Muscle layer of colon (tissue), 2 donors: ENCODE measurements around the gene PRSS57.

Experiments
- H3K27ac ChIP-seq: one replicate; pipeline ENCODE4 v1.7.0; 2013; ENCODE audit warnings: low read depth, mild to moderate bottlenecking, low read length, moderate library complexity
- H3K27me3 ChIP-seq, 2 donors: one replicate each; pipeline ENCODE4 v1.7.0; 2013; ENCODE audit warnings: low read length in 2 of 2, mild to moderate bottlenecking in 2 of 2; ENCODE audit not compliant: insufficient read depth in 2 of 2, control insufficient read depth in 1 of 2
- H3K36me3 ChIP-seq: one replicate; pipeline ENCODE4 v1.7.0; 2013; ENCODE audit warnings: mild to moderate bottlenecking, low read length; ENCODE audit not compliant: insufficient read depth
- H3K4me1 ChIP-seq: one replicate; pipeline ENCODE4 v1.7.0; 2013; ENCODE audit warnings: mild to moderate bottlenecking, low read length; ENCODE audit not compliant: insufficient read depth
- H3K4me3 ChIP-seq, 2 donors: one replicate each; pipeline ENCODE4 v1.7.0; 2013; ENCODE audit warnings: low read length in 2 of 2, low read depth in 1 of 2, mild to moderate bottlenecking in 1 of 2, moderate library complexity in 1 of 2
- H3K9ac ChIP-seq: one replicate; pipeline ENCODE4 v1.7.0; 2013; ENCODE audit warnings: low read length
- H3K9me3 ChIP-seq: one replicate; pipeline ENCODE4 v1.7.0; 2013; ENCODE audit warnings: mild to moderate bottlenecking, low read length
- donor health status: abdominal sarcoma.
- donor health status: Adenocarcinoma of cecum.

Gene PRSS57

GRCh38 chr19:662207-662961 is 32.9 kb downstream of the PRSS57 start:
- Histone ChIP-seq H3K27me3 (no peaks in the 10 kb centered on the region), H3K9me3 (no peaks in the 10 kb centered on the region), H3K4me3 (peak overlapping the region; percentile 64 to 99), H3K9ac (peak overlapping the region; percentile 39), H3K4me1 (peaks cover 42% of the 10 kb centered on the region), H3K36me3 (no peaks in the 10 kb centered on the region), H3K27ac (peak overlapping the region; percentile 84)

- Histone ChIP-seq H3K9me3 (no peaks in the 10 kb centered on the region), H3K27me3 (no peaks in the 10 kb centered on the region), H3K4me3 (peak overlapping the region; percentile 64 to 99), H3K36me3 (no peaks in the 10 kb centered on the region), H3K27ac (peak overlapping the region; percentile 84), H3K9ac (peak overlapping the region; percentile 39), H3K4me1 (peaks cover 42% of the 10 kb centered on the region)
These were observed 33.6 kb downstream of the PRSS57 start for GRCh38 chr19:661427-662196.

- H3K27me3 ChIP-seq = no peaks in the 10 kb centered on the region
- H3K4me3 ChIP-seq = peak overlapping the region in 1 of 2 donors; percentile 64
- H3K4me1 ChIP-seq = peaks cover 42% of the 10 kb centered on the region
- no peaks in the 10 kb centered on the region for H3K36me3 ChIP-seq
- H3K9me3 ChIP-seq = no peaks in the 10 kb centered on the region
- H3K27ac ChIP-seq = peak overlapping the region; percentile 84
- peak overlapping the region; percentile 9 for H3K9ac ChIP-seq
These were observed 34.3 kb downstream of the PRSS57 start for GRCh38 chr19:660793-661426.

GRCh38 chr19:658916-659839 is 36.1 kb downstream of the PRSS57 start:
- Histone ChIP-seq H3K27ac (no peak overlapping the region), H3K9me3 (no peaks in the 10 kb centered on the region), H3K36me3 (no peaks in the 10 kb centered on the region), H3K4me1 (peaks cover 31% of the 10 kb centered on the region), H3K27me3 (no peaks in the 10 kb centered on the region), H3K4me3 (no peak overlapping the region), H3K9ac (no peak overlapping the region)

DNA sequence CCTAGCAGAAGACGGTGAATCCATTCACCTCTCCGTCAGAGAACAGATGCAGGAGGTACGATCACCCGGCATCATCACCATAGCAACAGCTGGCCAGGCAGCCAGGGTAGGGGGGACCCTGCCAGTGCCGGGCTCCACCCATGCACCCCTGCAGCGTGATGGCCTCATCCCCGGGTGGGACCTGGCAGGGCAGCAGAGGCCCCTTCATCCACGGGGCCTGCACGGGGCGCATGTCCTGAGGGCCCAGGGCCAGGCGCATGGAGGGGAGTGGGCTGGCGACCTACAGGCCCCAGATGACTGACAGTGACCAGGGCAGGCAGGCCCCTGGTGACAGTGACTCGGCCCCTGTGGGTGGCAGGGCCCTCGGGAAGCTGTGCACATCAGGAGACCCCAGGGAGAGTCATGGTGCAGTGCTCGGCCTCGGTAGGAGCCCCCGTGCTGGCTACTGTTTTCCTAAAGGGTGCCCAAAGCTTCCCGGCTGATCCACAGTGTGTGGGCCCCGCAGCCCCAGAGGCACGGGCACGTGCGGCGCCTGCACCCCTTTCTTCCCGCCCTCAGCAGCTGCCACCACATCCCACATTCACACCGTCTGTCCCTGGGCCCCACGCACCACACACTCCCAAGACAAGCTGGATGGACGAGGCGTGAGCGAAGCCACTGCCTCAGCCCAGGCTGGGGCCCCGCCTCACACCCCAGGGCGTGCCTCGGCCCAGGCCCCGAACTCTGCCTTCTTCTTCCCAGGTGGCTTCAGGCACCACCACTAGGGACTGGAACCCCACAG is 37.0 kb downstream of the PRSS57 start:
- H3K4me1 ChIP-seq = peaks cover 25% of the 10 kb centered on the region
- H3K27me3 ChIP-seq = no peaks in the 10 kb centered on the region
- H3K4me3 ChIP-seq = no peak overlapping the region
- no peak overlapping the region for H3K27ac ChIP-seq
- H3K9ac ChIP-seq = no peak overlapping the region
- peaks cover 7% of the 10 kb centered on the region for H3K36me3 ChIP-seq
- H3K9me3 ChIP-seq = no peaks in the 10 kb centered on the region

GRCh38 chr19:657611-658010 is 37.6 kb downstream of the PRSS57 start:
- no peaks in the 10 kb centered on the region for H3K9me3 ChIP-seq
- no peaks in the 10 kb centered on the region for H3K27me3 ChIP-seq
- H3K4me1 ChIP-seq = peaks cover 25% of the 10 kb centered on the region
- no peak overlapping the region for H3K9ac ChIP-seq
- peaks cover 12% of the 10 kb centered on the region for H3K36me3 ChIP-seq
- no peak overlapping the region for H3K27ac ChIP-seq
- no peak overlapping the region for H3K4me3 ChIP-seq

DNA sequence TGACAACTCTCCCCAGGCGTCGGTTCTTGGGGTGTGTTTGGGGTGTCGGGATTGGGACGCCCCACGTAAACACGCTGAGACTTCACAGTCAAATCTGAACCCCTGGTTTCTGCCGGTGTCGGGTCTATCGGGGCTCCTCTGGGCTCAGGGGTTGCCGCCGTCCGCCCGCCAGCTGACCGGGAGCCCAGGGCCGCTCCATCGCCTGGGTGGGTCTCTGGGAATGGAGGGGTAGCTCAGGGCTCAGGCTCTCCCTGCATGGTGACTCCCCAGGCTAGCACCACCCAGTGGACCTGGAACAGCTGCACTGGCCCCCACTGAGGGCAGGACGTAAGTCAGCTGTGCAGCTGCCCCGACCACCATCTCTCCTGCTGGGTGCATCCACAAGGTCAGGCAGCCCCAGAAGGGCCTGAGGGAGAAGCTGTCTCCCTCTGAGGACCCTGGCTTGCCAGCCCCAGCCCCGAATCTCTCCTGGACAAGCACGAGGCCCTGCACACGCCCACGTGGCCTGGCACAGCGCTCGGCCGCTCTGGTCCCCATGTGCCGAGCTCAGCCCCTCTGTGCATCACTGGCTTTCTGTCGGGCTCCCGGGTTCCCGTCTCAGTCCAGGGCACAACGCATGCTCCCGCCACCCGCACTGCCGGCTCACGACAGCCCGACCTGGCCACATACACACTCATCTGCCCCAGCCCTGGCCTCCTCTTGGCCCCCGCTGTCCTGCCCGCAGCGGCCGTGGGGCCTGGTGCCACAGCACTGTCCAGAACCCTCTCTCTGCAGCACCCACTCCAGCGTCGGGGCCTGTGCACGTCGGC is 38.3 kb downstream of the PRSS57 start:
- Histone ChIP-seq H3K4me1 (peaks cover 24% of the 10 kb centered on the region), H3K9me3 (no peaks in the 10 kb centered on the region), H3K9ac (no peak overlapping the region), H3K27ac (no peak overlapping the region), H3K4me3 (no peak overlapping the region), H3K27me3 (no peaks in the 10 kb centered on the region), H3K36me3 (peaks cover 17% of the 10 kb centered on the region)

GRCh38 chr19:655691-656090 is 39.6 kb downstream of the PRSS57 start:
- H3K36me3 ChIP-seq = peaks cover 17% of the 10 kb centered on the region
- peaks cover 11% of the 10 kb centered on the region for H3K4me1 ChIP-seq
- no peak overlapping the region for H3K27ac ChIP-seq
- no peak overlapping the region for H3K4me3 ChIP-seq
- no peak overlapping the region for H3K9ac ChIP-seq
- H3K9me3 ChIP-seq = no peaks in the 10 kb centered on the region
- no peaks in the 10 kb centered on the region for H3K27me3 ChIP-seq

- Histone ChIP-seq H3K27ac (no peak overlapping the region), H3K36me3 (peaks cover 17% of the 10 kb centered on the region), H3K27me3 (no peaks in the 10 kb centered on the region)
These were observed 41.8 kb downstream of the PRSS57 start for GRCh38 chr19:653425-653824.

More at GRCh38 chr19:653425-653824, 41.8 kb downstream of the PRSS57 start:
- H3K4me3 ChIP-seq = no peak overlapping the region
- H3K9me3 ChIP-seq = no peaks in the 10 kb centered on the region
- H3K9ac ChIP-seq = no peak overlapping the region
- H3K4me1 ChIP-seq = no peaks in the 10 kb centered on the region
